Suppressor macrophage (primary cell): ENCODE data around the gene ESRRB.
"Not testable (repeated sequence)": the region's sequence is repeated elsewhere in the genome, so short reads cannot be mapped to it uniquely, and the experiment has no call there.

Source experiments
- DNase-seq, 4 experiments: peaks; one replicate each; pipeline ENCODE4 v3.0.0-alpha.2; 2020 to 2022

The ESRRB gene

DNA sequence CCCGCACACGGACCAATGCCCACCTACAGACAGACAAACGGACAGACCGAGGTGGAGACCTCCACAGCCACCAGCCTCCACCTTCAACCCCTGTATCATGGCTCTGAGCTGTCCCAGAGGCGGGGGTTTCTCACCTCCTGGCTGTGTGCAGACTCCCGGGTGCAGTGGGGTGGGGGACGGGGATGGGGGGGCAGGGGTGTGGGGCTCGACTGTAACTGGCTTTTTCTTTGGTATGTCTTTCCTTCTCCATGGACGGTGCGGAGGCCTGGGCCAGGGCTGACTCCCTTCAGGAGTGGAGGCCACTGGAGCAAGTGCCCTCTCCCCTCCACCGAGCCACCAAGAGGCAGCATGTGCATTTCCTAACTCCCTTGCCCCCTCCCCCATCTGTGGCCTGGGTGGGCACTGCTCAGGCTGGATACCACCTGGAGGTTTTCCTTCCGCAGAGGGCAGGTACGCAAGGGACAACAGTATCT lies 122.6 kb downstream of the ESRRB start:
- DNase-seq, result no peak

DNA sequence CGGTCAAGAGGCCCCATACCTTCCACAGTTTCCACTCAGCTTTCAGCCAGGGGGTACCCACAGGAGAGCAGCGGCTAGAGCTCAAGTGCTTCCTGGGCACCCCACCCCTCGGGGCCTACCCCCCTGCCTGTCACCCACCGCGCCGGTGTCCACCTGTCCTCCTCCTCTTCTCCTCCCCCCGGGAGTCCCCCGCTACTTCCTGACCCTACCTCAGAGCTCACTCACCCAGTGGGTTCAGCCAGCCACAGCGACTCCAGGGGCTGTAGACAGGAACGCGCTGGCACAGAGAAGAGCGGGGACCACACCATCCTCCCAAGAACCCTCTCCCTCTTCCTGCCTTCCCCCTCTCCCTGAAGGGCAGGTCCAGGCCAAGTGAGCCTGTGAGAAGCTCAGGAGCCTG lies 123.0 kb downstream of the ESRRB start:
- DNase-seq, result no peak

- DNase-seq, result no peak
These were observed 123.5 kb downstream of the ESRRB start for GRCh38 chr14:76499399-76499798.

DNA sequence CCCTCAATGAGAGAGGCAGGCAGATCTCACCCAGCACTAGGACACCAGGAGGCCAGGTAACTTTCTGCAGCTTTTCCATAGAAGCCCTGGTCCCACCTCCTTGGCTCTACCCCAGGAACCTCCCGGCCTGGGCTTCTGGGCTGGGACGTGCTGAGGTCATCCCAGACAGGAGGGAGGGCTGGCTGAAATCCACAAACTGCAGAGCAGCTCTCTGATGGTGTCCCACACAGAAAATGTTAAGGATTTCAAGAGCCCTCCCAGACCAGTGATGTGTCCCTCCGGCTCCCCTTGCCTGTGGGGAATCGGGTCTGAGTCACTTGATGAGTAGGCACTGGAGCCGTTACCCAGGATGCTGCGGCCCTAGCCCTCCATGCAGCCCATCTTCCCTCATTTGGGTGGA lies 124.1 kb downstream of the ESRRB start:
- DNase-seq, result no peak

DNA sequence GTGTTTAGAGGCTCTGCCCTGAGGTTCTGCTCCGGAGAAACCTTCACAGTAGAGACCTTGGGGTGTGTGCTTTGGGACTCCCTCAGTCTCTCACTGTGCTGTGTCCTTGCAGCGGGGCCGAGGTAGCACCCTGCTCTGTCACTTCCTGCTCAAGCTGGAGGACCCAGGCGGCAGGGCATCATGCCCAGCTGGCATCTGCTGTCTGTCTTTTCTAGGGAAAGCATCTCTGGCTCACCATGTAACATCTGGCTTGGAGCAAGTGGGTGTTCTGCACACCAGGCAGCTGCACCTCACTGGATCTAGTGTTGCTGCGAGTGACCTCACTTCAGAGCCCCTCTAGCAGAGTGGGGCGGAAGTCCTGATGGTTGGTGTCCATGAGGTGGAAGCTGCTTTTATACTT lies 124.5 kb downstream of the ESRRB start:
- DNase-seq, result no peak

DNA sequence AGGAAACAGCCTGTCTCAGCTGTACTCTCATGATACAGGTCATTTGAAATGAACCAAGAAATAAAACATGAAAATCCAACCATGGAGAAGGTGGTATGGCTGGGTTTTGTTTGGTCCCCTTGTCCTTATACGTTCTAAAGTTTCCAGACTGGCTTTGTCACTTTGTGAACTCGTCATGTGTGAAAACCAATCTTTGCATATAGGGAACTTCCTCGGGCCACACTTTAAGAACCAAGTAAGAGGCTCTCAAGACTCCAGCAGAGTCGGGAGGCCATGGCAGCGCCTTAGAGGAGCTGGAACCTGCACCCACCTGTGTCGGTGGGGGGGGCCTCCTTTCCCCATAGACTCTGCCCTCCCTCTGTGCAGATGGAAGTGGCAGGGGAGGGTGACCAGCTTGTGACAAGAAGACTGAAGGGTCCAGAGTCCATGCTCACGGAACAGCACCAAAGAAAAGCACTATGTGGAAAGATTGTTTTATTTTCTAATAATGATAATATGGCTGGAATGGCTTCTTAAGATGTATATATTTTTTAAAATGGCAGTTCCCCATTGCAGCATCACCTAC lies 125.3 kb downstream of the ESRRB start:
- DNase-seq, result no peak

DNA sequence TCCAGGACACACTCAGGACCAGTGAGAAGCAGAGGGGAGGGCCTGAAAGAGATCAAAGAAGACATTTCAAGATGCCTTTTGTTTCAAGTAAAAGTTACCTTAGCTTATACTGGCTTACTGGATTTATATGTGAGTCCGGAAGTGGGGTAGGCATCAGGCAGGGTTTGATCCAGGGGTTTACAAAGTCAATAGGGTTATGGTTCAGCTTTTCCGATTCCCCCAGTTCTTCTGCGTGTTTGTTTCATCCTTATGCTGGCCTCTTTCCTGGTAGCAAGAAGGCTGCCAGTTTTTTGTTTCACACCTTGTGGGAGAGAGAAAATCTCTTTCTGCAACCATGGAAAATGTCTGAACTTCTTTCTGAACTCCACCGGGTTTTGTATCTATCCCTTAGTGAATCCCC lies 126.3 kb downstream of the ESRRB start:
- DNase-seq, result no peak

DNA sequence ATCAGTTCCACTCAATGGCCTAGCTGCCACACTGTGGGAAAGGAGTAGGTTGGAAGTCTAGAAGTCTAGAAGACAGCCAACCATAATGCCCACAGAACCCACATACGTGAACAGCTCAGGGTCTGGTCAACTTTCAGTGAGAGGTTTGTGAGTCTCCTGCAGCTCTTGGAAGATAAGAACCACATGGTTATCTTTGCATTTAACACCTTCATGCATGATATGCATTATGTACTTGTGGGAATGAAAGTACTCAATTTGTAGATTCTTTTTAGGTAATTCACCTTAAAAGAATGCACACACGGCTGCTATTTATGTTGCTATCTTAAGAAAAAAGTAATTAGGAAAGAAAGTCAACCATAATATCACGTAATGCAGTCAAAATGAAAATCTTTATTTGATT lies 126.7 kb downstream of the ESRRB start:
- DNase-seq, result no peak

GRCh38 chr14:76509311-76509710 lies 133.4 kb downstream of the ESRRB start:
- no peak for DNase-seq

DNA sequence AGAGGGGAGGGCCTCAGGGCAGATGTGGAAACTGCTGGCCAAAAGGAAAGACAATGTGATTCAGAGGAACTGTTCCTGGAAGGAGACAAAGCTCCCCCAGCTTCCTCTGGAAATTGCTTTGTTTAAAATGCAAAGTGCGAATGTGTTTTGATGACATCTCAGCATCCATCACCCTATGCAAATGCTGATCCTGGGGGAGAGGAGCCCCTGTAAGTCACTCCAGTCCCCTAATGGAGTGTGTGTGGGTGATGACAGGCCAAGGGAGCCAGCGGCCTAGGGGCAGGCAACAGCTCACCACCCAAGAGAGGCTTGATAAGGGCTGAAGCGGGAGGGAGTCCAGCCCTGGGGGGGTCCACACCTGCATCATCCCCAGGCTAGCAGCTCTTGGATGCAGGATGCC lies 134.2 kb downstream of the ESRRB start:
- no peak for DNase-seq

DNA sequence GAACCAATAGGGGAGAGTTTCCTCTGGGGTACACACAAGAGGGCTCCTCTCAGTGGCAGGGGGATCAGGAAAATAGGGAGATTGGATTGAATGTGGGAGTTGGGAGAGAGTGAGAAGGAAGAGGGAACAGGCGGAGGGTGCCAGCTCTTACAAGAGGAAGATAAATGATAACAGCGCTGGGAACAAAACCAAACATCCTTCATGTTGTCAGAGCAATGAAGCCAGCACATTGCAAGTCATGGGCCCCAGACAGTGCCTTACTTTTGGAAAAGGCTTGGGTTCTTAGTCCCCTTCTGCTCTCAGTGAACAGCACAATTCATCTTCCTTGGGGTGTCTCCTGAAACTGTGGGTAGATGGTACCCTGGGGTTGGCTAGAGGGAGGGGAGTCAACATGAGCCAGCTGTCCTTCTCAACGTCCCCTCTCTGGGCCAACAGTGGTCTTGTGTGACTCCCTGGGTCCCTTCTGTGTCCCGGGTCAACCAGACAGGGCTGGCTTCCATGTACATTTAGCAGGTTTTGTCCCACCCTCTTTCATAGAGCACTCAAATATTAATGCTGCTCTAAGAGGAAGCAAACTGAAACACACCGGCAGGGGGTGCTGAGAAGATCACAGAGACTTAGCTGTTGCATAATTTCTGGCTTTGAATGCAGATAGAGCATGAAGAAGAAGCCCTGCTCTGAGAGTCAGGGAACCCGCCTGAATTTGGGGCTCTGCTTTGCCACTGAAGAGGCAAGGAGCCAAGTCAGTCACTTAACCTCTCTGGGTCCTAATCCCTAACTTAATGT lies 138.5 kb downstream of the ESRRB start:
- peak; percentile 74 to 83 (median 78) for DNase-seq

- DNase-seq, result no peak
These were observed 140.9 kb downstream of the ESRRB start for GRCh38 chr14:76516884-76517283.

- DNase-seq, result no peak
These were observed 142.4 kb downstream of the ESRRB start for GRCh38 chr14:76518366-76518765.

DNA sequence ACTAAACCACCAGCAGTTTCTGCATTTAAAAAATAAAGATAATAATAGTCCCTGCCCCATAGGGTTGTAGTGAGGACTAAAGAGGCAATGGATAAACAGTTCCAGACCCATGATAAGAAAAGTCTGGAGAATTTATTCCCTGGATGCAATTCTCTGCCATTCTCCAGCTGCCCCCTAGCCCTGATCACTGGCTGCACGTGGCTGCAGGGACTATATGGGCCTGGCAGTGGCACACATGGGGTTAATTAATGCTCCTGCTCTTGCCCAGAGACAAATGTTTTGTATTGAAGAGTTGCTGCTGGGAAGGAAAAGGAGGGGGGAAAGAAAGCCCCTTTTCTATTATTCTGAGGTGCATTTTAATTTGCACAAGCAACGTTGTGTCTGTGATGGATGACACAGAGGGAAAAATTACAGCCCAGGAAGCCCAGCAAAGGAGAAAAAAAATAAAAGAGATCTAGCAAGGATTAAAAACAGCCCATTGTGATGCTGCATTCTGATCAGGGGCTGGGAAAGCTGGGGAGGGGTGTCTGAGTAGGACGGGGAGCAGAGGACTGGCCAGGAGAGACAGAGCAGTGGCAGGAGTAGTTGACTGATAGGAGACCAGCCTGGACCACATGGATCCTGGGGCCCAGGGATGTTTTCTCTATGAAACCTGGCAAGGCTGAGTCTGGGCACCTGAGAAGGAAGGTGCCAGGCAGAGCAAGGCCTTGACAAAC lies 149.3 kb downstream of the ESRRB start:
- no peak for DNase-seq

DNA sequence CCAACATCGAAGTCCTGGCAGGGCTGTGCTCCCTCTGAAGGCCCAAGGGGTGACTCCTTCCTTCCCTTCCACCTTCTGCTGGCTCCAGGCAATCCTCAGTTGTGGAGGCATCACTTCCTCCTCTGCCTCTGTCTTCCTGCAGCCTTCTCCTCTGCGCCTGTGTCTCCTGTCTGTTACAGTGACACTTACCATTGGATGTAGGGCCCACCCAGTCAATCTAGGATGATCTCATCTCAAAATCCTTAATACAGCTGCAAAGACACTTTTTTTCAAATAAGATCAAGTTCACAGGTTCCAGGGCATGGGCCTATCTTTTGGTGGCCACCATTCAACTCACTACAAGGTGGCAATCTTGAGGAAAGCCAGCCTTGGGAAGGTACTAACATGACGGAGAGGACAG lies 155.1 kb downstream of the ESRRB start:
- DNase-seq, result no peak

DNA sequence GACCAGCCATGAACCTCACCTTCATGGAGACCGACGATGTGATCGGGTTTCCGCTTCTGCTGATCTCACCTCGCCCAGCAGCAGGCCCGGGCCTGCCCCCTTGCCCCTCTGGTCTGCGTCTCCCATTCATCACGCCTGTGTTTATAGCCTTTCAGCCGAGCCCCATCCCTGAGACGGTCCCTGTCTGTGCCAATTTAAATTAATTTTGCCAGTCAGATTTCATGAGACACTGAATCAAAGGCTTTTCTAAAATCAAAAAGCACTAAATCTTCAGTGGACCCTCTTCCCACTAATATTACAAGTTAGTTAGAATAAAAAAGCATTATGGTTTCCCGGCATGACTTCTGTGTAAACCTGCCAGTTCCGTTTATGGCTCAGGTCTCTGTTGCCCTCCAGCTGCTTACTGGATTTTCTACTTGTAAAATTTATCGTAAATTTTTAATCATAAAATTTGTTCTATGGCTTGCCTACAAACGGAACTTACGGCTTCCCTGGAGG lies 155.9 kb downstream of the ESRRB start:
- no peak for DNase-seq

DNA sequence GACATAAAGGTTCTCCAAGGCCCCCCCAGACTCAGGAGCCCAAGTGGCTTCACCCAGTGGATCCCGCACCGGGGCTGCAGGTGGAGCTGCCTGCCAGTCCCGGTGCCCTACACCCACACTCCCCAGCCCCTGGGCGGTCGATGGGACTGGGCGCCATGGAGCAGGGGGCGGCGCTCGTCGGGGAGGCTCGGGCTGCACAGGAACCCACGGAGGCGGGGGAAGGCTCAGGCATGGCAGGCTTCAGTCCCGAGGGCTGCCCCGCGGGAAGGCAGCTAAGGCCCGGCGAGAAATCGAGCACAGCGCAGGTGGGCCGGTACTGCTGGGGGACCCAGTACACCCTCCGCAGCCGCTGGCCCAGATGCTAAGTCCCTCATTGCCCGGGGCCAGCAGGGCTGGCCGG lies 160.7 kb downstream of the ESRRB start:
- not testable (repeated sequence) for DNase-seq

DNA sequence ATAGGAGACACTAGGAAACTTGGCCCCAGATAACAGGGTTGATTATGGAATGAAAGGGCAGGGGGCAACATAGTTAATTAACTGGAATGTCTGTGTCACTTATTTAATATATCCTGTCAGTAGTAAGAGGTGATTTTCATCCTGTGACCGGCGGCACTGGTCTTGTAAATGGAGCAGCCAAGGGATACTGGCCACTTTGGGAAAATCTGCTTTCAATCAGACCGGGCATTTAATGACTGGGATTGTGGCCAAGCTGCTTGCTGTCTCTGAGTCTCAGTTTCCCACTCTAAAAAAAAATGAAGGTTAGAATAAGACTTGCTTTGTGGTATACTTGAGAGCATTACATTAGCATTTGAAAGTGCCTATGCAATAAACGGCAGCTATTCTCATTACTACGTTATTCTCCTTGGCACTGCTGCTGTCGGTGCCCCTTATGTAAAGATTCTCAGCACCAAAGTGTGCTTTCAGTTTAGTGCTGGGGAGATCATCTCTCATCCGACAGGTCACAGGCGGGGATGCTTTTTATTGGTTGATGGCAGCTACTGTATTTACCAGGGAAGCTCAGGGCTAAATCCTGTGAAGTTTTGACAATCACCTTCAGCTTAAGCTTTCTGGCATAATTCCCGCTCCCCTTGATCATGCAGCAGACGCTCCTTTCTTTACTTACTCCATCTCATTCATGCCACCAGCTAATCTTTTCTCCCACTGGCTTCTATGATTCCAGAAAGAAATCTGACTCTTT lies 162.1 kb downstream of the ESRRB start:
- DNase-seq, result no peak

DNA sequence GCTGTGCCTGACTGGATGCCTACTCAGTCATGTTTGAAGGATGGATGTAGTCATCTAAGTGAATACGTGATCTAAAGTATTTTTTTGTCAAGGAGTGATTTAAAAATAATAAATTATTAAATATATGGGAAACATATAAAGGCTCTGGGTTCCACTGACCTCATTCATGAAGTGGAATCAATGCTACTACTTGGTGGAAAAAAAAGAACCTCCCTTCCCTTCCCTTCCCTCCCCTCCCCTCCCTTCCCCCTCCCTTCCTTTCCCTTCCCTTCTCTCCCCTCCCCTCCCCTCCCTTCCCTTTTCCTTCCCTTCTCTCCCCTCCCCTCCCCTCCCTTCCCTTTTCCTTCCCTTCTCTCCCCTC lies 162.7 kb downstream of the ESRRB start:
- DNase-seq, result no peak

GRCh38 chr14:76539130-76539529 lies 163.2 kb downstream of the ESRRB start:
- no peak for DNase-seq

DNA sequence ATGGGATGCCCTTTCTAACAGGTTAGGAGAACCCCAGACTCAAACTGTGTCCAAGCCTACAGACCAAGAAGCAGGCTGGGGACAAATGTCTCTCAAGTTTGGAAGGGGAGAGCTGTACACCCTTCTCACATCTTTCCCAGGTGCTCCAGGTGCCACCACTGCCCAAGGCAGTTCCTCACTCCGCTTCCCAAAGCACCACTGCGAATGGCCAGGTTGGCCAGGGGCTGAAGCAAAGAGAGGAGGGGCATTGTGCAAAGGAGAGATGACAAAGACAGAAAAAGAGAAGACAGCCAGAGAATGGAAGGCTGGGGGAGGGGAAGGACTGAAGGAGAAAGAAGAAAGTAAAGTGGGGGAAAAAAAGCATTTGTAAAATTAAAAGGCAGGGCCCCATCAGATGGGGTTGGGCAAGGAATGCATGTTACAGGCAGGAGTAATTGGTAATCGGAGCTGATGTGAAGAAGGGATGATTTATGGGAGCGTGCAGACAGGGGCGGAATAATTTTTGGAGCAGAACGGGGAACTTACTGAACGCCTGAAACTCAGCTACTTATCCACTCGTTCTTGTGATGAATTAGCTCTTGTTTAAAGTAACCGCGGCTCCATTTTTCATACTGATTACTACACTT lies 165.8 kb downstream of the ESRRB start:
- no peak for DNase-seq

DNA sequence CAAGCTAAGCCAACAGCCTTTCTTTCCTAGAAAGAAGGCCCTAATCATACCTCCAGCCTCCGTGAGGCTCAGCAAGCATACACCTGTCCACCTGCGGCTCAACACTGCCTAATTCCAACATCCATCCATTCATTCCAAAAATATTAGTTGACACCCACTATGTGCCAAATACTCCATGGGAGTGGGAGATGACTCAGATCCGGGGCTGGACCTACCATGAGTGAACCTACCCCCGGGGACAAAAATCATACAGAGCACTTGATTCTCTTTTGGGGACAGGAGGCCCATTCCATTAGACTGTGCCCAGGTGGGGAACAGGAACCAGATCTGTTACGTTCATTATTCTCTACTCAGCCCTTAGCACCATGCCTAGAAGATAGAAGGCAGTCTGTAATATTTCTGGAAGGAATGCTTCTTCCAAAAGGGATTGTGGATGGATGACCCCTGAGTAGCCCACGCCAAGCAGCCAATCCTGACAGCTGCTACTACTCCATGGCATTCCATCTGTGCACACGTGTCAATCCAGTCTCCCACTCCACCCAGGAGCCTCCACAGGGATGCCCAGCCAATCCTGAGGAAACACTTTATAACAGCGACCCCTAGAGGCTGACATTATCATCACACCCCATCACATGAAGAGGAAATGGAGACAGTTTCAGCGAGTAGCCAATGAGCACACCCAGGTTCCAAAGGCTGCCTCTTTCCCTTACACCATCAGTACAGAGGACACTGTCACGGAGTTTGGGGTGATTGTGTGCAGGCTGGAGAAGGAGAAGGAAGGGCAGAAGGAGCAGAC lies 170.7 kb downstream of the ESRRB start:
- peak; percentile 33 to 49 (median 40) for DNase-seq
